NB4 (cell line): Measurements from ENCODE around the gene TRAF7.
"Not testable (repeated sequence)": the region's sequence is repeated elsewhere in the genome, so short reads cannot be mapped to it uniquely, and the experiment has no call there.

Source experiments
- MAX ChIP-seq: IDR thresholded peaks from 2 replicates; pipeline ENCODE4 v1.6.1; 2011; ENCODE audit warnings: low read depth, low read length
- MYC ChIP-seq: IDR thresholded peaks from 2 replicates; pipeline ENCODE4 v1.6.1; 2011; ENCODE audit warnings: low read depth, low read length
- POLR2A ChIP-seq: IDR thresholded peaks from 2 replicates; pipeline ENCODE4 v1.6.1; 2011; ENCODE audit warnings: mild to moderate bottlenecking; ENCODE audit not compliant: insufficient read length; ENCODE audit errors: extremely low read depth
- TF ChIP-seq, protein P1 (sequence below): IDR thresholded peaks from one replicate; pipeline ENCODE4 v1.5.1; 2012; ENCODE audit warnings: low read depth, low read length

GRCh38 chr16:2126161-2126743, 29.3 kb upstream of the TRAF7 start:
- TF ChIP-seq, protein P1, sequence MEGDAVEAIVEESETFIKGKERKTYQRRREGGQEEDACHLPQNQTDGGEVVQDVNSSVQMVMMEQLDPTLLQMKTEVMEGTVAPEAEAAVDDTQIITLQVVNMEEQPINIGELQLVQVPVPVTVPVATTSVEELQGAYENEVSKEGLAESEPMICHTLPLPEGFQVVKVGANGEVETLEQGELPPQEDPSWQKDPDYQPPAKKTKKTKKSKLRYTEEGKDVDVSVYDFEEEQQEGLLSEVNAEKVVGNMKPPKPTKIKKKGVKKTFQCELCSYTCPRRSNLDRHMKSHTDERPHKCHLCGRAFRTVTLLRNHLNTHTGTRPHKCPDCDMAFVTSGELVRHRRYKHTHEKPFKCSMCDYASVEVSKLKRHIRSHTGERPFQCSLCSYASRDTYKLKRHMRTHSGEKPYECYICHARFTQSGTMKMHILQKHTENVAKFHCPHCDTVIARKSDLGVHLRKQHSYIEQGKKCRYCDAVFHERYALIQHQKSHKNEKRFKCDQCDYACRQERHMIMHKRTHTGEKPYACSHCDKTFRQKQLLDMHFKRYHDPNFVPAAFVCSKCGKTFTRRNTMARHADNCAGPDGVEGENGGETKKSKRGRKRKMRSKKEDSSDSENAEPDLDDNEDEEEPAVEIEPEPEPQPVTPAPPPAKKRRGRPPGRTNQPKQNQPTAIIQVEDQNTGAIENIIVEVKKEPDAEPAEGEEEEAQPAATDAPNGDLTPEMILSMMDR = not testable (repeated sequence)
- not testable (repeated sequence) for TF ChIP-seq POLR2A, MAX, MYC
